ENCODE data around the gene CASP10.
"Not testable (repeated sequence)": the region's sequence is repeated elsewhere in the genome, so short reads cannot be mapped to it uniquely, and the experiment has no call there.

Gene CASP10

GRCh38 chr2:201156036-201156435, 26.9 kb upstream of the CASP10 start:
- DNase-seq, result no peak

- no peak for DNase-seq
Measured at GRCh38 chr2:201156640-201157039, 26.3 kb upstream of the CASP10 start.

GRCh38 chr2:201157694-201158093, 25.2 kb upstream of the CASP10 start:
- no peak for DNase-seq

- peak; percentile 26 for DNase-seq
Measured at GRCh38 chr2:201158111-201158929, 24.6 kb upstream of the CASP10 start.

- no peak for DNase-seq
Measured at GRCh38 chr2:201164166-201164565, 18.8 kb upstream of the CASP10 start.

- no peak for DNase-seq
Measured at GRCh38 chr2:201167546-201167945, 15.4 kb upstream of the CASP10 start.

GRCh38 chr2:201168496-201168895, 14.4 kb upstream of the CASP10 start:
- not testable (repeated sequence) for DNase-seq

- peak; percentile 5 for DNase-seq
Measured at GRCh38 chr2:201171259-201171814, 11.6 kb upstream of the CASP10 start.

GRCh38 chr2:201172279-201172678, 10.7 kb upstream of the CASP10 start:
- DNase-seq, result no peak

- DNase-seq, result no peak
Measured at GRCh38 chr2:201174687-201175086, 8.3 kb upstream of the CASP10 start.

- no peak for DNase-seq
Measured at GRCh38 chr2:201176081-201176481, 6.9 kb upstream of the CASP10 start.

- DNase-seq, result no peak
Measured at GRCh38 chr2:201180010-201180409, 2.9 kb upstream of the CASP10 start.

- no peak for DNase-seq
Measured at GRCh38 chr2:201183365-201183727, 405 bp downstream of the CASP10 start.

GRCh38 chr2:201183835-201184234, 894 bp downstream of the CASP10 start:
- not testable (repeated sequence) for DNase-seq

GRCh38 chr2:201184248-201184647, 1.3 kb downstream of the CASP10 start:
- not testable (repeated sequence) for DNase-seq

GRCh38 chr2:201185863-201186262, 2.9 kb downstream of the CASP10 start:
- DNase-seq, result no peak

- no peak for DNase-seq
Measured at GRCh38 chr2:201186982-201187381, 4.0 kb downstream of the CASP10 start.

- no peak for DNase-seq
Measured at GRCh38 chr2:201188449-201188848, 5.5 kb downstream of the CASP10 start.

GRCh38 chr2:201191132-201191875, 8.4 kb downstream of the CASP10 start:
- DNase-seq, result no peak

- DNase-seq, result no peak
Measured at GRCh38 chr2:201194097-201194496, 11.2 kb downstream of the CASP10 start.

GRCh38 chr2:201195331-201195730, 12.4 kb downstream of the CASP10 start:
- no peak for DNase-seq

GRCh38 chr2:201196003-201196402, 13.1 kb downstream of the CASP10 start:
- DNase-seq, result no peak

- no peak for DNase-seq
Measured at GRCh38 chr2:201196803-201197202, 13.9 kb downstream of the CASP10 start.

GRCh38 chr2:201197781-201198180, 14.8 kb downstream of the CASP10 start:
- DNase-seq, result no peak
